ENCODE results near the gene TARM1. TPM values are rescaled to one million over a fixed set of nuclear protein-coding genes. Genes with fewer than 3 reads are reported as not detected.

TARM1 gene
- total RNA-seq, 6 experiments from 2014 or later: not detected

- peaks cover 35% of the 10 kb centered on the region for H3K36me3 Mint-ChIP-seq (ENCODE audit: low read depth)
These were observed 33.4 kb upstream of the TARM1 start for GRCh38 chr19:54114340-54115108.

DNA sequence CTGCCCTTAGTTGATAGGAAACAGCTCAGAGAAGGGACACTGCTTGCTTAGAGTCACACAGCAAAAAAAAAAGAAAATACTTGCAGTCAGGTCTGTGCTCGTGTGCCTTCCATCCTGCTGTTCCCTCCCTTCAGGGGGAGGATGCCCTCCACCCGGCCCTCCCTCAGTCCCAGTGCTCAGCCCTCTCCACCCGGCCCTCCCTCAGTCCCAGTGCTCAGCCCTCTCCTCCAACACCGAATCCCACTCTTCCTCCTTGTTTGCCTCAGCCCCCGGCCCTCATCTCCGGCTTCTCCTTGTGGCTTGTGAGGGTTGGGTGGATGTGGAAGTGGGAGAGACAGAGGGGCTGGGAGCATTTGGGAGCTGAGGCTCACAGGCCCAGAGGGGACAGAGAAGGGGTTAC, 28.5 kb upstream of the TARM1 start:
- TF ChIP-seq, protein P1, sequence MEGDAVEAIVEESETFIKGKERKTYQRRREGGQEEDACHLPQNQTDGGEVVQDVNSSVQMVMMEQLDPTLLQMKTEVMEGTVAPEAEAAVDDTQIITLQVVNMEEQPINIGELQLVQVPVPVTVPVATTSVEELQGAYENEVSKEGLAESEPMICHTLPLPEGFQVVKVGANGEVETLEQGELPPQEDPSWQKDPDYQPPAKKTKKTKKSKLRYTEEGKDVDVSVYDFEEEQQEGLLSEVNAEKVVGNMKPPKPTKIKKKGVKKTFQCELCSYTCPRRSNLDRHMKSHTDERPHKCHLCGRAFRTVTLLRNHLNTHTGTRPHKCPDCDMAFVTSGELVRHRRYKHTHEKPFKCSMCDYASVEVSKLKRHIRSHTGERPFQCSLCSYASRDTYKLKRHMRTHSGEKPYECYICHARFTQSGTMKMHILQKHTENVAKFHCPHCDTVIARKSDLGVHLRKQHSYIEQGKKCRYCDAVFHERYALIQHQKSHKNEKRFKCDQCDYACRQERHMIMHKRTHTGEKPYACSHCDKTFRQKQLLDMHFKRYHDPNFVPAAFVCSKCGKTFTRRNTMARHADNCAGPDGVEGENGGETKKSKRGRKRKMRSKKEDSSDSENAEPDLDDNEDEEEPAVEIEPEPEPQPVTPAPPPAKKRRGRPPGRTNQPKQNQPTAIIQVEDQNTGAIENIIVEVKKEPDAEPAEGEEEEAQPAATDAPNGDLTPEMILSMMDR (IDR thresholded peaks at IDR 0.05): no peak
- Mint-ChIP-seq H3K4me3 (no peak overlapping the region), H3K27me3 (ENCODE audit: insufficient read depth) (peaks cover 2% of the 10 kb centered on the region), H3K27ac (no peak overlapping the region), H3K36me3 (ENCODE audit: low read depth) (peaks cover 35% of the 10 kb centered on the region), H3K4me1 (ENCODE audit: low read depth) (peaks cover 9% of the 10 kb centered on the region), H3K9me3 (no peaks in the 10 kb centered on the region)
- DNase-seq: no peak

More at GRCh38 chr19:54114340-54115108, 33.4 kb upstream of the TARM1 start:
- TF ChIP-seq, protein P1 (IDR thresholded peaks at IDR 0.05): no peak
- H3K27me3 Mint-ChIP-seq (ENCODE audit: insufficient read depth): peaks cover 8% of the 10 kb centered on the region
- H3K4me3 Mint-ChIP-seq: peak overlapping the region; percentile 97
- no peaks in the 10 kb centered on the region; the same call in 1 of the 2 replicates for H3K9me3 Mint-ChIP-seq
- H3K4me1 Mint-ChIP-seq (ENCODE audit: low read depth): peaks cover 32% of the 10 kb centered on the region
- DNase-seq: no peak
- H3K27ac Mint-ChIP-seq: peak overlapping the region; percentile 97

- Mint-ChIP-seq H3K36me3 (ENCODE audit: low read depth) (peaks cover 29% of the 10 kb centered on the region), H3K4me3 (no peak overlapping the region), H3K9me3 (no peaks in the 10 kb centered on the region)
These were observed 27.3 kb upstream of the TARM1 start for GRCh38 chr19:54108496-54108895.

DNA sequence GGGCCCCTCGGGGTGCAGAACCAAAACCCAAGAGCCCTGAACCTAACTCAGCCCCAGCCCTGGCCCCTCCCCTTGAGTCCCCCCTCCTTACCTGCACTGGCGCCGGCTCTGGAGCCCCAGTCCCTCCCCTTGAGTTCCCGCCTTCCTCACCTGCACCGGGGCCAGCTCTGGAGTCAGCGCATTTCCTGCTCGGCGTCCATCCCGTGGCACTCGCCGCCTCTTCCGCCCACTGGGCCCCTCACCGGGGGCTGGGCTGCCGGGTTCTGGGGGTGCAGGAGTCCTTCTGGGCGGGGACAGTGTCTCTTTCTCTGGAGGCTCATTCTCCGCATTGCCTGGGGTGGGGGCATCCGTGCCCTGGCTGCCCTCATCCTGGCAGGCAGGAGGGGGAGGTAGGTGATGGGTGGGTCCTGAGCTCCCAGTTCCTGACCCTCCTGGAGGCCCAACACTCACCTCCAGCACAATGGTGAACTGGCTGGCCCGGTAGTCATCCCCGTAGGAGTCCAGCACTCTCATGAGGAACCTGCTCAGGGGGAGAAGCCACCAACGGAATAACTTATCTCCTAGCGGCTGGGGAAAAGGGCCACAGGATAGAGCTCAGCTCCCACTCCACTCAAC, 26.8 kb upstream of the TARM1 start:
- Mint-ChIP-seq H3K4me1 (ENCODE audit: low read depth) (no peaks in the 10 kb centered on the region), H3K27ac (no peak overlapping the region), H3K36me3 (ENCODE audit: low read depth) (peaks cover 24% of the 10 kb centered on the region), H3K27me3 (ENCODE audit: insufficient read depth) (peaks cover 2% of the 10 kb centered on the region), H3K9me3 (no peaks in the 10 kb centered on the region), H3K4me3 (no peak overlapping the region)
- TF ChIP-seq, protein P1 (IDR thresholded peaks at IDR 0.05): no peak
- no peak for DNase-seq

More at GRCh38 chr19:54108496-54108895, 27.3 kb upstream of the TARM1 start:
- DNase-seq: no peak
- no peak overlapping the region for H3K27ac Mint-ChIP-seq
- no peaks in the 10 kb centered on the region for H3K4me1 Mint-ChIP-seq (ENCODE audit: low read depth)
- TF ChIP-seq, protein P1 (IDR thresholded peaks at IDR 0.05): no peak
- peaks cover 2% of the 10 kb centered on the region for H3K27me3 Mint-ChIP-seq (ENCODE audit: insufficient read depth)

DNA sequence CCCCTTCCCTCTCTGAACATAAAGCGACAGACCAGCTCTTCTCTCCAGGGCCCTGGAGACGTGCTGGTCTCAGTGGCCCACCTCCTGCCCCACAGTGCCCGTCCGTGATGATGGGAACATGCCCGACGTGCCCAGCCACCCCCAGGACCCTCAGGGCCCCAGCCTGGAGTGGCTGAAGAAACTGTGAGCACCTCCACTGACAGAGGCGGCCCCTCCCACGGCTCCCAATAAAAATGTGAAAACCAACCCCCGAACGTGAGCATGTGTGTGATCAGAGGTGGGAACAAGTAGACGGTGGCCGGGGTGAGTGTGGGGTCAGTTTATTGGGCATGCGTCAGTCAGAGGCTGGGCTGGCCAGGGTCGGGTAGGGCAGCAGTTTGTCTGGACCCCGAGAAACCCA, 25.6 kb upstream of the TARM1 start:
- H3K36me3 Mint-ChIP-seq (ENCODE audit: low read depth): peaks cover 21% of the 10 kb centered on the region

More for the DNA sequence above, 25.6 kb upstream of the TARM1 start:
- DNase-seq: no peak
- Mint-ChIP-seq H3K4me3 (no peak overlapping the region), H3K27ac (no peak overlapping the region), H3K4me1 (ENCODE audit: low read depth) (peaks cover 5% of the 10 kb centered on the region), H3K9me3 (no peaks in the 10 kb centered on the region), H3K27me3 (ENCODE audit: insufficient read depth) (peaks cover 2% of the 10 kb centered on the region)
- TF ChIP-seq, protein P1 (IDR thresholded peaks at IDR 0.05): no peak

Data from HFFc6 (cell line).